GM12891 (cell line): ENCODE data around the gene COLEC11.
"Not testable (repeated sequence)": the region's sequence is repeated elsewhere in the genome, so short reads cannot be mapped to it uniquely, and the experiment has no call there.

ENCODE experiments used
- DNase-seq: peaks from one replicate; pipeline ENCODE4 v3.0.0; 2011; ENCODE audit warnings: low spot score; ENCODE audit not compliant: insufficient read length
- FAIRE-seq: peaks from 2 replicates; lab custom pipeline; 2011; peaks lifted over from hg19 to GRCh38; lab: Jason Lieb, UNC
- PAX5 ChIP-seq: IDR thresholded peaks from 2 replicates; pipeline ENCODE4 v1.6.1; 2011; ENCODE audit warnings: low read length, moderate library complexity, mild to moderate bottlenecking; ENCODE audit not compliant: insufficient read depth, severe bottlenecking
- POLR2A ChIP-seq: IDR thresholded peaks from 2 replicates; pipeline ENCODE4 v1.6.1; 2011; ENCODE audit warnings: low read depth, low read length, control low read depth
- POLR2AphosphoS5 ChIP-seq: IDR thresholded peaks from 2 replicates; pipeline ENCODE4 v1.6.1; 2011; ENCODE audit warnings: low read depth, low read length, control low read depth
- POU2F2 ChIP-seq: IDR thresholded peaks from 2 replicates; pipeline ENCODE4 v1.6.1; 2011; ENCODE audit warnings: low read depth, mild to moderate bottlenecking, control low read depth, low read length, moderate library complexity
- SPI1 ChIP-seq: IDR thresholded peaks from 2 replicates; pipeline ENCODE4 v1.6.1; 2011; ENCODE audit warnings: low read depth, low read length, control low read depth
- TAF1 ChIP-seq: IDR thresholded peaks from 2 replicates; pipeline ENCODE4 v1.6.1; 2011; ENCODE audit warnings: low read depth, low read length, control low read depth

The COLEC11 gene

DNA sequence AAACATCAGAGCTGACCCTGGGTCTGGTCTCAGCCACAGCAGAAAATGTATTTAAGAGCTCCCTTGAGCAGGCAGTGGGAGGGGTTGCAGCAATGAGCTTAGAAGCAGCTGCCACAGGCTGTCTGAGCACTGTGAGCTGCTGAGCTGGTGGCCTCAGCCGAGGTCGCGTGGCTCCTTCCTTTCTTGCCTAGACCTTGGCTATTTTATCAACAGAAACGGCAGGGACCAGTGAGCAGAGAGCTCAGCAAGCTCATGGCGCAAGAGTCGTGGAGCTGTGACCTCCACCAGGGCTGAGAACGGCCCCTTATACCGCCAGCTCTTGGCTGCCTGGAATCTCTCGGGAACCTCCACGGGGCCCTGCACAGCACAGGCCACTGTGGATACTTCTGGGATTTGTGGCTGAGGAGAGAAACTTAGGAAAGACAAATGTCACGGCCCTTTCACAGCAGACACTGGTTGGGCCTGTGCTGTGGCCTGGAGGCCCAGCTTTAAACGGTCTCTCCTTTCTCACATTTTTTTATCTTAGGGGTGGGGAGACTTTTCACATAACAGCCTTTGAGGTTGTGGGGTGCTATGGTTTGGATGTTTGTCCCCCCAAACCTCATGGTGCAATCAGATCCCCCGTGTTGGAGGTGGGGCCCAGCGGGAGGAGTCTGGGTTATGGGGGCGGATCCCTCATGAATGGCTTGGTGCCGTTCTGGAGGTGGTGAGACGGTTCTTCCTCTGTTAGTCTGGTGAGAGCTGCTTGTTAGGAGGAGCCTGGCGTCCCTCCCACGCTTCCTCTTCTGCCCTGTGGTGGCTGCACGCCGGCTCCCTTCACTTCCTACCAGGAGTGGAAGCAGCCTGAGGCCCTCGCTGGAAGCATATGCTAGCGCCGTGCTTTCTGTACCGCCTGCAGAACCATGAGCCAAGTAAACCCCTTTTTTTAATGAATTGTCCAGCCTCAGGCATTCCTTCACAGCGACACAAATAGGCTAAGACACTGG, 64.8 kb downstream of the COLEC11 start:
- TF ChIP-seq POLR2A (no peak), TAF1 (no peak), PAX5 (no peak), SPI1 (no peak), POLR2AphosphoS5 (no peak), POU2F2 (no peak)
- FAIRE-seq, result no peak
- no peak for DNase-seq

DNA sequence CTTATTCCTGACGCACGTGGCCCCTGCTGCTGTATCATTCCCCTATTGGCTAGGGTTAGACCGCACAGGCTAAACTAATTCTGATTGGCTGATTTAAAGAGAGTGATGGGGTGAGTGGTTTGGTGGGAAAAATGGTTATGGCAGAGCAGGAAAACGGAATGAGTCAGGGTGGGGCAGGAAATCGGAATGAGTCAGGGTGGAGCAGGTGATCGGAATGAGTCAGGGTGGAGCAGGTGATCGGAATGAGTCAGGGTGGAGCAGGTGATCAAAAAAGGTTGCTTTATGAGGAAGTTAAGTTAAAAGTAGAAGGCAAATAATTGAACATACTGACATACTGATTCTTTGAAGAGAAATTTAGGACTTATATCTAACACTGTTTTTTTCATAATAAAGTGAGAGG, 65.7 kb downstream of the COLEC11 start:
- not testable (repeated sequence) for DNase-seq, FAIRE-seq

DNA sequence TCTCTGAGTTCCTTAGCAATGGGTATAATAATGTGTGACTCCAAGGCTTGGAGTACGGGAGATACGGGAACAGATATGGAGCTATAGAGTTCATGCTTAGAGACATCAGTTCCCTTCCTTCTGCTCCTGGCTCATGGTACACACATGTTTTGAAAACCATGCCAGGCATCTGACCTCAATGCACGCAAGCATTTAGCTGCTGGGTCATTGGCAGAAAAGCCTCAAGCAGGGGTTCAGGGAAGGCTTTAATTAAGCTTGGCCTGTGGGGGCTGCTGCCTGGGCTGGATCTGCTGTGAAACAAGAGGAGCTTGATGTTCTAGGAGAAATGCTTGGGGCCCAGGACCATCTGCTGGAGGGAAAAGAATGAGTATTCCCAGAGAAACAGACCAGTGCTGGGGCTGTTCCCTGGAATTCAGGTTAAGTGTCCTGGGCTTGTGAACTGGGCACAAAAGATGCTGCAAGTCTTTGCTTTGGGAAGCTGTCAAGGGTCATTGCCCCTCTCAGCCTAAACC, 66.3 kb downstream of the COLEC11 start:
- FAIRE-seq (no peak), DNase-seq (no peak)
- TF ChIP-seq PAX5 (no peak), POLR2AphosphoS5 (no peak), SPI1 (no peak), TAF1 (no peak), POU2F2 (no peak), POLR2A (no peak)

DNA sequence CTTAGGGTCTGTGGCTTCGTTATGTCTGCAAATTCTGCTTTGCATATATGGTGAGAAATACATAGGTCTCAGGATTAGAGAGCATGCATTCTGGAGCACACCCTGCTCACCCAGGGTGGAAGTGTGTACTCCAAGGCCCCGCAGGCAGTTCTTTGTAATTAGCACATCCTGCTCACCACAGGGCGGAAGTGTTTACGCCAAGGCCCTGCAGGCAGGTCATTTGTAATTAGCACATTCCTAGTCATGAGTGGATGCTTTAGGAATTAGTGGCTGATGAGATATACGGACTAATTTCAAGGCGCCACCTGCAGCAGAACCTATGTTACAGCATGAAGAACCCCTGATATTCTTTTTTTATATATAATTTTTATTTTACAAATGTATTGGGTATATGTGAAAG, 67.3 kb downstream of the COLEC11 start:
- DNase-seq (no peak), FAIRE-seq (no peak)
- TF ChIP-seq POU2F2 (no peak), SPI1 (no peak), POLR2AphosphoS5 (no peak), PAX5 (no peak), POLR2A (no peak)

DNA sequence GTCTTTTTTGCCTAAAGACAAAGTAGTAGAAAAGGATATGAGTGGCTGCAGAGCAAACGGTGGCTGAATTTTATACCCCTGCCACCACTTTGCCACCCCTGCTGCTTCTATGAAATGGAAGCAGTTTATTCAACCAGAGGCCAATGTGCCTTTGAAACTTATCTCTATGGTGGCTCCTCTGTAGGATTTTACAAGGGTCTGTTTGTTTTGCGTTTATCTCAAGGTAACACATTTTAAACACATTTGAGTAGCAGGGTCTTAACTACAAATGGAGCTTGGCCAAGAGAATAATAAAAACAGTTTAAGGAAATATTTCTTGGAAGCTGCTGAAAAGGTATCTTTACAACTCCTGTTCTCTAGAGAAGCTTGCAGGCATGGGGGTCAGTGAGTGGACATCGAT, 69.2 kb downstream of the COLEC11 start:
- FAIRE-seq, result no peak
- TF ChIP-seq POLR2A (no peak), POU2F2 (no peak), TAF1 (no peak), SPI1 (no peak), PAX5 (no peak), POLR2AphosphoS5 (no peak)
- no peak for DNase-seq

DNA sequence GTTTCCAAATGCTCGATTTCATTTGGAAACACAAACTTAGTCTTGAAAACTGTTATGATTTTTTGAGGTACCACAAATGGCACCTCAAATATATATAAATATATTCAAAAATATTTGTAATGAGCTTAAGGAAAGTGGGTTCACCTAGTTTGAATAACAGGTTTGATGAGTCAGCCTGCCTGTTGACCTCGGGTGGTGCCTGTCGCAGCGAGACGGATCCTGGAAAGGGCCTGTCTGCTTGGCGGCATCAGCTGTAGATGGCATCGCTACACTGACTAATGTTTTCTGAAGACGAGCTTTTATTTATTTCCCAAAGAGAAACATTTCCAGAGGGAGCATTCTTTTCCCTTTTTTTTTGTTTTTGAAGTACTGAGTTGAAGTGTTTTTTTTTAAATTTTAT, 70.0 kb downstream of the COLEC11 start:
- FAIRE-seq (no peak), DNase-seq (no peak)

DNA sequence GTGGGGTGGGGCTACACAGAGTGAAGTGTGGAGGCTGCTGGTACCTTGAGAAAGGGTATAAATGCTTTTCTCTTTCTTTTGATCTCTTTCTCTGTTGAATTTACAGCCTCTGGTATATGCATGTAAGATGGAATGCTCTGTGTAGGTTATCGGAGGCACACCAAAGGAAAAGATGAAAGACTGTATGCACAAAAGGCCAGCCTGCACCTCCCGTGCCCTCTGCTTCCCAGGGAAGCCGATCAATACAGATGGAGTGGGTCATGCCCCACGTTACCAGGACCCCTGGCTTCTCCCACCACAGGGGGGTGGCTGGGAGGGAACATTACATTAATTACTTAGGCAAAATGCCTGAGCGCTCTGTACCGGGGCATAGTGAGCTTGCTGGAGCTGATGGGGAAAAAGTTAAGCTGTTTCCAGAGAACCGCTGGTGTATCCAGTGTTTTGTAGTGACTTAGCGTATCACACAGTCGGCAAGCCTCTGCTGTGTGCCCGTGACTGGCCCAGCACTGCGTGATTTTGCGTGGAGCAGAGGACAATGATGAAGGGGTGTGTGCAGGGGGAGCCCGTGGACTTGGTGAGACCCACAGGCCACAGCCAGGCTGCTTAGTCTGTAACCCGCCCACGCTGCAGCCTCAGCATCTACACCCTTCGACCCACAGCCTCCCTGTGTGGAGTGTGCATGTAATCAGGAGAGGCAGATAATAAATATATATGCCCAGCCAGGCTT, 71.1 kb downstream of the COLEC11 start:
- no peak for FAIRE-seq
- no peak for TF ChIP-seq SPI1
- no peak for TF ChIP-seq POLR2A
- no peak for DNase-seq

More for the DNA sequence above, 70.0 kb downstream of the COLEC11 start:
- TF ChIP-seq SPI1 (no peak), PAX5 (no peak), POLR2AphosphoS5 (no peak), POU2F2 (no peak), POLR2A (no peak), TAF1 (no peak)

DNA sequence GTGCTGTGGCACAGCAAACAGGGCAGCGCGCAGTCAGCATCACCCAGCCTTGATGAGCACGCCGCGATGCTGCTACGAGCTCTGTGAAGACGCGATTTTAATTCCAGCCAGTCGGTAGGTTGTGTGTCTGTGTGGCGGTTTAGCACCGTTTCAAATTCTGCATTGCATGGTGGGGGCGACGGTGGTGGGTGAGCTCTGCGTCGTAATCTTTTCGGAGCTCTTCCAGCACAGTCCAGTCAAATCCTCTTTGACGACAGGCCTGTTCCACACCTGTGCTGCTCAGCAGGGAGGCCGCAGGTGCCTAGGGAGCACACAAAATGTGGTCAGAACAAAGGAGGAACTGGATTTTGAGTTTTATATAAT, 71.7 kb downstream of the COLEC11 start:
- TF ChIP-seq POLR2AphosphoS5 (no peak), TAF1 (no peak), SPI1 (no peak), POU2F2 (no peak), POLR2A (no peak), PAX5 (no peak)
- no peak for FAIRE-seq
- DNase-seq, result no peak

DNA sequence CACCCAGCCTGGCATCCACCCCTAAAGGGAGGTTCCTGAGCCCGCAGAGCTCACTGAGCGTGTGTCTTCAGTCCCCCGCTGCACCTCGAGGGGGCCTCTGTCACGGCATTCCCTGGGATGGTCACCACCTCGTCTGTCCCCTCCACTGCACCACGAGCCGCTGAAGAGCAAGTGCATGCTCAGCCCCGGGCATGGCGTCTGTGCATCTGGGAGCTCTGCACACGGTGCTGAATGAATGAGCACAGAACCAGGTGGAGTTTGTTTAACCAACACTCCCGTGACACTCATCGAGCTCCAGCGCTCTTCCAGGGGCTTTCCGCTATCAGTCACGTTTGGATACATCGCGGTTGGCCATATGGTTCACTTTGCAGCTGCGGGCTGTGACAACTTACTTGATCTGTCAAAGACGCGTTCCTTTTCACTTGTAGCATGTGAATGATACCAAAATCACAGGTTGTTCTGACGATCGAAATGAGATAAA, 72.3 kb downstream of the COLEC11 start:
- DNase-seq, result no peak
- FAIRE-seq, result no peak
- TF ChIP-seq PAX5, result no peak
- TF ChIP-seq POLR2AphosphoS5, result no peak

DNA sequence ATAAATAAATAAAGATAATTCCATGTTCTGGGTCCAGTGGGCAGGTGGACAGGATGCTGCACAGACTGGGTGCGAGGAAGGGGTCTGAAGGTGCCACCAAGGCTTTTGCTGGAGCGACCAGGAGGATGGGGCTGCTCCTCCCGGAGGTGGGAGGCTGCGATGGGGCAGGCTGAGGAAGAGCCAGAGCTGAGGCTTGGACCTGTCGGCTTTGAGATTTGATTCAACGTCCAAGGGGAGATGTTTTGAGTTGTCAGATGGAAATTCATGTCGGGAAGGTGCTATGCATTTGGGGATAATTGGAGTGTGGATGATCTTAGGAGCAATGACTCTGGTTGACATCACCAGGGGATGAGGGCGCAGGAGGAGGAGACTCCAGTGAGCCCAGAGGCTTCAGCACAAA, 74.7 kb downstream of the COLEC11 start:
- no peak for FAIRE-seq
- TF ChIP-seq POU2F2, result no peak
- no peak for TF ChIP-seq TAF1
- no peak for TF ChIP-seq POLR2A
- TF ChIP-seq POLR2AphosphoS5, result no peak
- no peak for TF ChIP-seq SPI1
- no peak for TF ChIP-seq PAX5
- no peak for DNase-seq
